WERI-Rb-1 (cell line): ENCODE measurements around the gene REG4.
A peak's percentile ranks its signal among the peaks of the same experiment; 100 is the strongest.

Source experiments
- DNase-seq: peaks from one replicate; pipeline ENCODE4 v3.0.0-alpha.2; 2020
- H3K27ac ChIP-seq: fragments of 250-450 bp; sonication (Bioruptor Pico); 2 replicates; pipeline ENCODE4 v1.5.1; 2020; ENCODE audit warnings: mild to moderate bottlenecking, moderate library complexity
- H3K27me3 ChIP-seq: fragments of 250-450 bp; sonication (Bioruptor Pico); 2 replicates; pipeline ENCODE4 v1.5.1; 2021; ENCODE audit warnings: mild to moderate bottlenecking, low read depth, moderate library complexity; ENCODE audit not compliant: insufficient read depth, severe bottlenecking
- H3K36me3 ChIP-seq: fragments of 250-450 bp; sonication (Bioruptor Pico); 2 replicates; pipeline ENCODE4 v1.5.1; 2020; ENCODE audit warnings: mild to moderate bottlenecking, moderate library complexity
- H3K4me3 ChIP-seq: 2 replicates; pipeline ENCODE4 v1.5.1; 2011; ENCODE audit warnings: low read depth, mild to moderate bottlenecking, control low read depth, low read length
- H3K9me3 ChIP-seq: fragments of 250-450 bp; sonication (Bioruptor Pico); 2 replicates; pipeline ENCODE4 v1.5.1; 2021; ENCODE audit warnings: mild to moderate bottlenecking, moderate library complexity; ENCODE audit not compliant: severe bottlenecking
- TF ChIP-seq, protein P1 (sequence below): IDR thresholded peaks from 2 replicates; pipeline ENCODE4 v1.5.1; 2011; ENCODE audit warnings: low read depth, mild to moderate bottlenecking, control low read depth, inconsistent platforms, low read length

REG4 gene

DNA sequence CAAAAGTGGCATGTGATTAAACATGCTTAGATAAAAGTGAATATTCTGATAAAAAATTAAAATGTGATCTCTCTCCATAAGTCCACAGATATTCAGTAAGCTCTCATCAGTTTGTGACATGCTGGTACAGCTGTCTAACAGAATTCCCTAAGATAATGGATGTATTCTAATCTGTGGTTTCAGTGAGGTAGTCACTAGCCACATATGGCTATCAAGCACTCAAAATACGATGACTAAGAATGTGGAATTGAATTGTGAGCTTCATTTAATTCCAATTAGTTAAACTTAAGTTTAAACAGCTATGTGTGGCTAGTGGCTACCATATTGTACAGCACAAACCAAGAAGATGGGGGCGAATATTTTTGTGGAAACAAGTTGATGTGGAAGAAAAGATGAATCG is 4.1 kb upstream of the REG4 start:
- TF ChIP-seq, protein P1, sequence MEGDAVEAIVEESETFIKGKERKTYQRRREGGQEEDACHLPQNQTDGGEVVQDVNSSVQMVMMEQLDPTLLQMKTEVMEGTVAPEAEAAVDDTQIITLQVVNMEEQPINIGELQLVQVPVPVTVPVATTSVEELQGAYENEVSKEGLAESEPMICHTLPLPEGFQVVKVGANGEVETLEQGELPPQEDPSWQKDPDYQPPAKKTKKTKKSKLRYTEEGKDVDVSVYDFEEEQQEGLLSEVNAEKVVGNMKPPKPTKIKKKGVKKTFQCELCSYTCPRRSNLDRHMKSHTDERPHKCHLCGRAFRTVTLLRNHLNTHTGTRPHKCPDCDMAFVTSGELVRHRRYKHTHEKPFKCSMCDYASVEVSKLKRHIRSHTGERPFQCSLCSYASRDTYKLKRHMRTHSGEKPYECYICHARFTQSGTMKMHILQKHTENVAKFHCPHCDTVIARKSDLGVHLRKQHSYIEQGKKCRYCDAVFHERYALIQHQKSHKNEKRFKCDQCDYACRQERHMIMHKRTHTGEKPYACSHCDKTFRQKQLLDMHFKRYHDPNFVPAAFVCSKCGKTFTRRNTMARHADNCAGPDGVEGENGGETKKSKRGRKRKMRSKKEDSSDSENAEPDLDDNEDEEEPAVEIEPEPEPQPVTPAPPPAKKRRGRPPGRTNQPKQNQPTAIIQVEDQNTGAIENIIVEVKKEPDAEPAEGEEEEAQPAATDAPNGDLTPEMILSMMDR, result no peak
- no peaks in the 10 kb centered on the region for H3K27me3 ChIP-seq
- DNase-seq, result no peak
- H3K27ac ChIP-seq, result no peak overlapping the region
- no peaks in the 10 kb centered on the region for H3K9me3 ChIP-seq
- no peak overlapping the region for H3K4me3 ChIP-seq
- H3K36me3 ChIP-seq, result no peaks in the 10 kb centered on the region

DNA sequence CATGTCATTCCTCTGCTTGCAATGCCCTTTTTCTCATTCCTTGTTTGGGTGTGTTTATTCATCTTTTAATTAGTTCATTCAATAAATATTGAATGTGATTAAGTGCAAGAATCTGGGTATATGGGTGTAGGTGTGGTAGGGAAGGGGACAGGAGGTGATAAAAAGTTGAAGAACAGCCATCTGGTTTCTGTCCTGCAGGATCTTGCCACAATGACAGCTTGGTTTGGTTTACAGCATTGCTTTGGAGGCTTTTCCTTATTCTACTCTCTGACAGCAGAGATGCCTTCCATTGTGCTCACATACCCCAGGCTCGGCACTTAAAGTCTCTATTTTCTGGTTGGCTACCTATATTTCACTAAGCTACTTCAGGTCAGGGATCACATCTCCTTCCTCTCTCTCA is 3.0 kb upstream of the REG4 start:
- no peak for DNase-seq
- H3K36me3 ChIP-seq, result no peaks in the 10 kb centered on the region
- TF ChIP-seq, protein P1, result no peak
- no peak overlapping the region for H3K4me3 ChIP-seq
- H3K9me3 ChIP-seq, result no peaks in the 10 kb centered on the region
- H3K27me3 ChIP-seq, result no peaks in the 10 kb centered on the region
- no peak overlapping the region for H3K27ac ChIP-seq

DNA sequence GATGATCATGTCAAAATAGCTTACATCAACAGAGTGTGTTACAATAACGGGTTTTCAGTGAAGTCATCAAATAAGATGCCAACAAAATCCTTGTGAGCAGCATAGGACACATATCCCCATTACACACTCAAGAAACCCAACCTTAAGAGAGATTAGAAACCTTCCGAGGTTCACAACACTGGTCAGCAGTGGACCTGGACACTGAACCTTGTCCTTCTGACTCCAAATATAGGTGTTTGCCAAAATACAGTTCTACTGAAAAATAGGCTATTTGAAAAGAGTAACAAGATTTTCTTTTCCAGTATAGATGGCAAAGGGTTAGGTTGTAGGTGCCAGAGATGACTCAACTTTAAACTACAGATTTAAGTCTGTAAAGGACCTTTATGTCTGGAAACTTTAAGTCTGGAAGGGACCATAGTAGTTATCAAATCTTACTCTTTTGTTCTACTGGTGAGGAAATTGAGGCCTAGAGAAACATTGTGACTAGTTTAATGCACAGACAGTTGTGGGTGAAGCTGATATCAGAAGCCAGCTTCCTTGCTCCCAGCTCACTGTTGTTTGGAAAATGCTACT is 811 bp upstream of the REG4 start:
- Histone ChIP-seq H3K9me3 (no peaks in the 10 kb centered on the region), H3K27ac (no peak overlapping the region), H3K4me3 (no peak overlapping the region), H3K36me3 (no peaks in the 10 kb centered on the region), H3K27me3 (no peaks in the 10 kb centered on the region)
- DNase-seq, result no peak
- TF ChIP-seq, protein P1, result no peak

DNA sequence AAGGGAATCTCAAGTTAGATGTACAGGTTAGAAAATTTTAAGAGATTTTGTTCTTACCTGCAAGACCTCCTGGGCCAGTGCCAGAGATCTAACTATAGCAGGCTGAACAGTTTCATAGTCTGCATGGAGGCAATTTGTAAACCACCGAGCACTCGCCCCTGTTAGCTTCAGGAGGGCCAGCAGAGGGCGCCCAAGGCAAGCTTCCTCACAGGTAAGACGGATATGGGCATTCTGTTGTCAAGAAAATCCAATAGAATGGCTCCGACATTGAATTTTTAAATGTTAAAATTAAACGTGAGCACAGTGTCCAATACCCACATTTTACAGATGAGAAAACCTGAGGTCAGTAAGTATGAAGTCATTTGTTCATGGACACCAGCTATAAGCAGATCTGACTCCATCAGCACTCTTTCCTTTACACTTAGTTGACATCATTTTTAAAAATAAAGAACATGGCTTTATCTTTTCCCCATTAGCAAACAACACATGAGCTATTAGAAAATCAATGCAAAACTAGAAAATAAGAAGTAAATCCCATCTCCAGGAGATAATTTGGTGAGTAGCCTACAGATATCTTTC is 2.2 kb downstream of the REG4 start:
- Histone ChIP-seq H3K36me3 (no peaks in the 10 kb centered on the region), H3K27ac (no peak overlapping the region), H3K27me3 (no peaks in the 10 kb centered on the region), H3K9me3 (peaks cover 3% of the 10 kb centered on the region), H3K4me3 (no peak overlapping the region)
- TF ChIP-seq, protein P1, result peak; percentile 80
- DNase-seq, result peak; percentile 68

DNA sequence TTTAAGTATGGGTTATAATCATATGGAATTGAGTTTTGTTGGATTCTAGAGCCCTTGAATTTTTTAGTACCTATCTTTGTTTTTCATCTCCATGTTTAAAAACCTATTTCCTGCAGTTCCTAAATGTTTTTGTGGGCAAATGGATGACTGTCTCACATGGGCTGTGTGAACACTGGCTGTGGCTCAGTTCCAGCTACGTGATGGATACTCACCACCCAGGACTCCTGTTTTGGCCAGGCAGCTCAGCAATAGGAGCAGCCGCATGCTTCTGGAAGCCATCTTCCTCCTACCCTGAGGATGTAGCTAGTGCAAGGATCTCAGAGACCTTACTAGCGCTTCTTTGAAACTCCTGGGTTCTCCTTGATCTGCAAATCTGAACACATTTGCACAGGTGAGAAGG is 2.8 kb downstream of the REG4 start:
- no peaks in the 10 kb centered on the region for H3K36me3 ChIP-seq
- H3K27ac ChIP-seq, result no peak overlapping the region
- TF ChIP-seq, protein P1, result no peak
- H3K27me3 ChIP-seq, result no peaks in the 10 kb centered on the region
- no peak for DNase-seq
- H3K4me3 ChIP-seq, result no peak overlapping the region
- peaks cover 3% of the 10 kb centered on the region for H3K9me3 ChIP-seq

DNA sequence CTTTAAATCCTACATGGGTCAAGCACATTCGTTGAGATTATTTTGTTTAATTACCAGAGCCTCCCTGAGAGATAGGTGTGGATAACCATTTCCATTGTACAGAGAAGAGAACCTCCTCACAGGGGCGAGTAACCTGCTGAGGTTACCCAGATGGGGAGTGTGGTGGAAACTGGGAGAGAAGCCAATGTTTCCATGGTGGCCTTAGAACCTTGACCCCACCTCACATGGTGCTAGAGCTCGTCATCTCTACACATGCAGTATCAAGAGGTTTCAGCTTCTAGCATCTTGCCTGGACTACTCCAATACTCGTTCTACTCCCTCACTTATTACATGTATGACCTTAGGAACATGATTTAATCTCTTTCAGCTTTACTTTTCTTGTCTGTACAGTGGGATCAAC is 4.8 kb downstream of the REG4 start:
- Histone ChIP-seq H3K36me3 (no peaks in the 10 kb centered on the region), H3K4me3 (no peak overlapping the region), H3K9me3 (peaks cover 3% of the 10 kb centered on the region), H3K27ac (no peak overlapping the region), H3K27me3 (no peaks in the 10 kb centered on the region)
- no peak for DNase-seq
- TF ChIP-seq, protein P1, result no peak
